HG02852 (cell line): Measurements from ENCODE around the gene KDM4D.
"Not testable (repeated sequence)": the region's sequence is repeated elsewhere in the genome, so short reads cannot be mapped to it uniquely, and the experiment has no call there.

Source experiments
- ATAC-seq: cut with Tn5 transposase; IDR thresholded peaks from one replicate; pipeline ENCODE4 v1.9.1; 2021; ENCODE audit warnings: mild to moderate bottlenecking, moderate library complexity; ENCODE audit not compliant: unreplicated experiment

The KDM4D gene

GRCh38 chr11:94956963-94957362 lies 16.5 kb upstream of the KDM4D start:
- ATAC-seq: no peak

DNA sequence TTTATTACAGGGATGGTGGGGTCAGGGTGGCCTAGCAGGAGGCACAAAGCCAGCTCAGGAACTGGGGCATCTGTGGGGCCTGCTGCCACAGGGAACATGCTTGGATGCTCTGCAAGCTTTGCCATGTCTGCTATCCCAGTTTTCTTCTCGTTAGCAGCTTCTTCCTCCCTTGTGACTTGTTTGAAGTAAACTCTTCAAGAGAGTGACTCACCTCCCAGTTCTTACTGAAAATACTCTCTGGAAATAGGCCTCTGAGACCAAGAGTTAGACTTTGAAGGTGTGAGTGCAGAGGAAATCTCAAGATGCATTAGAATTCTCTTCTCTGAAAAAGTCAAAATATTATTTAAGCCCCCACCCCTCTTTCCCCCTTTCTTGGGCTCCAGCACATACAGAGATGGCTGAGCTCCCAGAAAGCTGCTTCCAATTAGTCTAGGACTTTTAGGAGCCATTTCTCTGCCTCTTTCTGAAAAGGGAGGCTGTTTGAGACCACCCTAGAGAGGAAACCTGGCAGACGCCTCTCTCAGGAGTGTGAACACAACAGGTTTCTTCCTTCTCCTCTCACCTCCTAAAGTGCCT lies 15.3 kb upstream of the KDM4D start:
- ATAC-seq: no peak

DNA sequence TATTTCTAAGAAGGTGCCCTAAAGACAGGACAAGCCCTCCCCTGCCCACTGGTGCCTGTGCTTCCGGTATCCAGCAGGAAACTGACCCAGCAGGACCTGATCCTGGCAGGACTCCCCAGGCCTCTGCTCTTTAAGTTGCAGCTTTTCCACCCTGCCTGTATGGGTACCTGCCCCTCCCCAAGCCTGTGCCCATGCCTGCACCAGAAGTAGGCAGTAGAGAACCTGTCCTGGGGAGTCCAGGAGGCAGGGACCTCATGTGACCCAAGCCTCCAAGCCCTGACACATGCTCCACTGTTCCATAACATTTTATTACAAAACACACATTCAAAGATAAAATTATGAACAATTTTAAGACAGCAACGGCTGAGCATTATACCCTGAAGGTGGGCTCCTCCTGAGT lies 14.3 kb upstream of the KDM4D start:
- ATAC-seq: no peak

- ATAC-seq: no peak
Measured at GRCh38 chr11:94960488-94960887, 13.0 kb upstream of the KDM4D start.

DNA sequence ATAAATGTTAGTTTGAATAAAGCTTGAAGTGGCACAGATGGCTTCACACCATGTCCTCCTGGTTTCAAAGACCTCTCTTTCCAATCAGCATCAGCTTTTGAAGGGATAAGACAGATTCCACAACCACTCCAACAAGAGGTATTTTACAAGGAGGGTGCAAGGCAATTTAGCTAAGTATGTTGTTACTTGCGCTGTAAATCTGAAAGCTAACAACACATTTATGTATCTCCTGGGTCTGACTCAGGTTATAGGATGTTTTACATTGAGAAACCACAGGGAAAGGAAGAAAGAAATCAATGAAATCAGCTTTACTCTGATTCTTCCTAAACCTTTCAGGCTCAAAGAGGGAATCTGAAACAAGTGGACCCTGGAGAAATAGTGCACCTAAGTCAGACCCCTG lies 12.3 kb upstream of the KDM4D start:
- ATAC-seq: no peak

- no peak for ATAC-seq
Measured at GRCh38 chr11:94964934-94965333, 8.6 kb upstream of the KDM4D start.

DNA sequence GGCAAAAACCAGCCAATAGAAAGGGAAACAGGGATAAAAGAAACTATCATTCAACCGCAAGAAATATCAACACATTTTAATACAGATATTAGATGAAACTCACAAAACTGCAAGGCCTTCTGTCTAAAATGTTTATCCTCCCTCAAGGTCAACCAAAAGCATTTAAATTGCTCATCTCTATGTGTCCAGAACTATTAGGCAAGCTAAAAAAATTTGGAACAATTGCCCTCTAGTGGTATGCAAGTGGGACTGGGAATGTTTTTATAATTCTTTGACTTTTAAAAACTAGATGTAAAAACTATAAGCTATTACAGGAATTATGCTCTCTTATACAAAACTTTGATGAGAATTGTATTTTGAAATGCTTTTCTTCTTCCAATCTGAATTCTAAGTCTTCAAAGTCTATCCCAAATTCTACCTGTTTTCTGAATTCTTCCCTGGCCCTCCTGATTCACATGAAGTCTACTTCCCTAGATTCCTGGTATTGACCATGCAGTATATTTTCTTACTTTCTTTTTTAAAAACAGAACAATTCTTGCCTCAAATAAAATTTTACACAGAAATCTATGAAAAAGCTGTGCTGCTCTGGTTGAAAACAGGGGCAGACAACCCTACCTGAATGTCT lies 5.1 kb upstream of the KDM4D start:
- ATAC-seq: no peak

- no peak for ATAC-seq
Measured at GRCh38 chr11:94972700-94973098, 810 bp upstream of the KDM4D start.

GRCh38 chr11:94974178-94974577 lies 669 bp downstream of the KDM4D start:
- ATAC-seq: no peak

DNA sequence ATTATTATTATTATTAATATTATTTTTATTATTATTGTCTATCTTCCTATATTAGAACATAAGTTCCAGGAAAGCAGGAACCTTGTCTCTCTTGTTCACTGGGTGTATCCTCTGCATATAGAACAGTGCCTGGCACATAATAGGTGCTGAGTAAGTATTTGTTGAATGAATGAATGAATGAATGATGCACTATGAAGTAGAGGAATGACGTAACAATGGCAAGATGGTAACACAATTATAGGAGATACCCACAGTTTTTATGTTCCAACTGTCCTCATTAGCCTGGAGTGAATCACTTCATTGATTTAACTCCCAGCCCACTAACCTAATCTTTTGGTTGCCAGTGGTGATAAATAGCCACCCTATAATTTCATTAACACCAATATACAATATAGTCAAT lies 2.1 kb downstream of the KDM4D start:
- ATAC-seq: no peak

- ATAC-seq: no peak
Measured at GRCh38 chr11:94987378-94987777, 13.9 kb downstream of the KDM4D start.

GRCh38 chr11:94988748-94989147 lies 15.2 kb downstream of the KDM4D start:
- ATAC-seq: no peak

GRCh38 chr11:94993400-94993943 lies 20.0 kb downstream of the KDM4D start:
- ATAC-seq: no peak

DNA sequence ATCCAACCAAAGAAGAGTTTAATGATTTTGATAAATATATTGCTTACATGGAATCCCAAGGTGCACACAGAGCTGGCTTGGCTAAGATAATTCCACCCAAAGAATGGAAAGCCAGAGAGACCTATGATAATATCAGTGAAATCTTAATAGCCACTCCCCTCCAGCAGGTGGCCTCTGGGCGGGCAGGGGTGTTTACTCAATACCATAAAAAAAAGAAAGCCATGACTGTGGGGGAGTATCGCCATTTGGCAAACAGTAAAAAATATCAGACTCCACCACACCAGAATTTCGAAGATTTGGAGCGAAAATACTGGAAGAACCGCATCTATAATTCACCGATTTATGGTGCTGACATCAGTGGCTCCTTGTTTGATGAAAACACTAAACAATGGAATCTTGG lies 23.9 kb downstream of the KDM4D start:
- ATAC-seq: no peak

DNA sequence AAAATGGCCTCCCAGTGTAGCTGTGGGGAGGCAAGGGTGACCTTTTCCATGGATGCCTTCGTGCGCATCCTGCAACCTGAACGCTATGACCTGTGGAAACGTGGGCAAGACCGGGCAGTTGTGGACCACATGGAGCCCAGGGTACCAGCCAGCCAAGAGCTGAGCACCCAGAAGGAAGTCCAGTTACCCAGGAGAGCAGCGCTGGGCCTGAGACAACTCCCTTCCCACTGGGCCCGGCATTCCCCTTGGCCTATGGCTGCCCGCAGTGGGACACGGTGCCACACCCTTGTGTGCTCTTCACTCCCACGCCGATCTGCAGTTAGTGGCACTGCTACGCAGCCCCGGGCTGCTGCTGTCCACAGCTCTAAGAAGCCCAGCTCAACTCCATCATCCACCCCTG lies 24.8 kb downstream of the KDM4D start:
- ATAC-seq: no peak

DNA sequence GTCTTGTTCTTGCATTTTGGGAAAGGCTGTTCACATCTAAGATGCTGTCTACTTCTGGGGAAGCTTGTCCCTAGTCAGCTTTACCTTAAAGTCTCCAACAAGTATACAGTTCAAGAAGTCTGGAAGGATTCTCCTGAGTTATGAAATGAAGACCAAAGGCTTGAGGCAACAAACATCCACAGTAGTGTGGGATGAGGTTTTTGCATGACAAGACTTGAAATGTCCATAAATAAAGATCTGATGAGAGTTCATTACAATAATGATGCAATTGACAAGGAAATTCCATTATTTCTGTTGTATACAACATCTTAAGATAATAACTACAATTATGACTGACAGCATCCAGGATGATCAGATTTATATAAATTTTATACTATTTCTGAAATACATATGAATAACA lies 30.2 kb downstream of the KDM4D start:
- no peak for ATAC-seq

DNA sequence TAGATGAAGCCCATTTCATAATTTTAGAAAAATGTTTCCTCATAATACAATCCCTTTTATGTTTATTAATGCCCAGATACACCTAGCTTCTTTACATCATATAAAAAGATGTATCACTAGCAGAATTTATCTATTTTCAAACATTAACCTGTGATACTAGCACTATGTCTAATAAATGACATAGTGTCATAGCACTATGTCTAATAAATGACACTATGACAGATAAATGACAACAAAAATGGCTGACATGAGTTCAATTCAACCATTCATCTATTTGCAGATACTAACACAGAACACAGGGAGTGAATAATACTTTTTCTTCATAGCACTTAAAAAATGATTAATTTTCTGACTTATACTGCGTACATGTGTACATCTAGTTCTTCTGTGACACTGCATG lies 32.1 kb downstream of the KDM4D start:
- ATAC-seq: no peak

- ATAC-seq: no peak
Measured at GRCh38 chr11:95011376-95011775, 37.9 kb downstream of the KDM4D start.

DNA sequence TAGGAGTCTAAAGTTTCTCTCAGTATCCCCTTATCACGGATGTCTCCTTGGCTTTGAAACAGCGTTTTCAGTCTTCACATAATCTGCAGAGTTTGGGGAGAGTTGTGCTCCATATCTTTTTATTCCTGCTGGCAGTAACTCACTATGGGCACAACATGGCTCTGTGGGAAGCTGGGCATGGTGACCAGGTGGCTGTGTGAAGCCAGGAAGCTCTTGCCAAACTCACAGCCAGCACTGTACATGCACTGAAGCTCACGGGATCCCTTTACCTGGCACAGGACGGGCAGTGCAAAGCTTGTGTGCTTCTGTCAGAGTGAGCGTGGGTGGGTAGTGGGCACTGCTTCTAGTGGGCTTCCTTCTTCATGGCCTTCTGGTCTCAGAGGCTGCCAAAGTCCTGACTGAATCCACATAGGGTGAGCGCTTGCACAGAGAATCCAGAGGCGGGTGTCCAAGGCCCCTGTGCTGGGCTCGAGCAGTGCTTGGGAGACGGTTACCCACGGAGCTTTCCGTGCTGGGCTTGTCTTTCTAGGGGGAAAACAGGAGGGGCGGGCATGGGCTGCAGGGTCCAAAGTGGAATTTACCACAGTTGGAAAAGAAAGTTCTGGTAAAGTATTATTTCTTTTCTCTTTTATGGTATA lies 40.8 kb downstream of the KDM4D start:
- ATAC-seq: no peak

DNA sequence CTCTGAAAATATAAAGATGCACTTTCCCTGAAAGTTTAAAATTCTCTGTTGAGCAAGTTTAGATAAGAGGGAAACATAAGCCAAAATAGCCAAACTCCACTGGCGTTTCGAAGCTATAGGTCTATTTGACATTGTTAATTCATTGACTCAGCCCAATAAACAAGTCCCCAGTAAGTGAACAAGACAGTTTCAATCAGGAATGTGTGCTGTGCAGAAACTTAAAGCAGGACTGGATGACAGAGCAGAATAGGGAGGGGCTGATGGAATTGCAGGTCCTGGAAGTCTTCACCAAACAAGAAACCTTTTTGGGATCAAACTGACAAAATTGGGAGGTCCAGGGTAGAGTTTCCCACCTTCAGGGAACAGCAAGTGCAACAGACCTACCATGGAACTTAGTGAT lies 42.6 kb downstream of the KDM4D start:
- no peak for ATAC-seq

- ATAC-seq: not testable (repeated sequence)
Measured at GRCh38 chr11:95021468-95021867, 48.0 kb downstream of the KDM4D start.

DNA sequence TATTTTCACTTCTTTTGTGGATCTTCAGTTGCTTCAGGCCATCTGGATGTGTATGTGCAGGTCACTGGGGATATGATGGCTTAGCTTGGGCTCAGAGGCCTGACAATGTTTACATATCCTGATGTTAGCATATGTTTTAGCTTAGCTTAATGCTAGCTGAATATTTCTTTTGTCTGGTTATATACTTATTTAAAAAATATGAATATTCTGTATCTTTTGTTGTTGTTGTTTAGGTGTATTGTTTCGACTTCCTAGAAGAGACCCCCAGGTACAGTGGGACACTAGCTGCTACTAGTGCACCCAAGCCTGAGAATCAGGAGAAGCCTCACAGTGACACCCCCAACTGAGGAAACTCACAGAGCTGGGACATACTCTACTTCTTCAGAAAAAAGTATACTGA lies 51.4 kb downstream of the KDM4D start, which contains the start of gene KDM4E:
Gene KDM4E, plus strand, starts transcription at position 301 of the 400 bp plus-strand sequence. CDS start 300 bp downstream, outside the sequence.
- ATAC-seq: no peak
